Activated naive CD4-positive, alpha-beta T cell treated with anti-CD3 and anti-CD28 coated beads, Interleukin-2, amount 50 U/mL, for 24 hours (primary cell): ENCODE measurements around the gene FGF21.

Experiments
- H3K27ac Mint-ChIP-seq: one replicate; pipeline ENCODE4 v1.8.0; 2021; ENCODE audit warnings: mild to moderate bottlenecking, mixed read lengths
- H3K27me3 Mint-ChIP-seq: one replicate; pipeline ENCODE4 v1.8.0; 2021; ENCODE audit warnings: mixed read lengths
- H3K36me3 Mint-ChIP-seq: one replicate; pipeline ENCODE4 v1.8.0; 2021; ENCODE audit warnings: mixed read lengths
- H3K4me1 Mint-ChIP-seq: one replicate; pipeline ENCODE4 v1.8.0; 2021; ENCODE audit warnings: mixed read lengths
- H3K4me3 Mint-ChIP-seq: one replicate; pipeline ENCODE4 v1.8.0; 2021; ENCODE audit warnings: mild to moderate bottlenecking, mixed read lengths
- H3K9me3 Mint-ChIP-seq: one replicate; pipeline ENCODE4 v1.8.0; 2021; ENCODE audit warnings: mixed read lengths

Gene FGF21

GRCh38 chr19:48720613-48721296, 34.6 kb upstream of the FGF21 start:
- Mint-ChIP-seq H3K27me3 (no peaks in the 10 kb centered on the region), H3K9me3 (peaks cover 11% of the 10 kb centered on the region), H3K4me1 (peaks cover 24% of the 10 kb centered on the region), H3K4me3 (peak overlapping the region; percentile 89), H3K27ac (peak overlapping the region; percentile 78), H3K36me3 (peaks cover 3% of the 10 kb centered on the region)

GRCh38 chr19:48722196-48722708, 33.1 kb upstream of the FGF21 start:
- peaks cover 7% of the 10 kb centered on the region for H3K36me3 Mint-ChIP-seq
- no peaks in the 10 kb centered on the region for H3K27me3 Mint-ChIP-seq
- H3K4me3 Mint-ChIP-seq, result no peak overlapping the region
- H3K27ac Mint-ChIP-seq, result no peak overlapping the region
- H3K9me3 Mint-ChIP-seq, result peaks cover 11% of the 10 kb centered on the region
- peaks cover 33% of the 10 kb centered on the region for H3K4me1 Mint-ChIP-seq

- peak overlapping the region; percentile 75 for H3K4me3 Mint-ChIP-seq
- H3K27me3 Mint-ChIP-seq, result no peaks in the 10 kb centered on the region
- H3K4me1 Mint-ChIP-seq, result peaks cover 33% of the 10 kb centered on the region
- peaks cover 11% of the 10 kb centered on the region for H3K9me3 Mint-ChIP-seq
- H3K36me3 Mint-ChIP-seq, result peaks cover 7% of the 10 kb centered on the region
- H3K27ac Mint-ChIP-seq, result peak overlapping the region; percentile 94
Measured at GRCh38 chr19:48724796-48725753, 30.2 kb upstream of the FGF21 start.

- Mint-ChIP-seq H3K36me3 (peaks cover 7% of the 10 kb centered on the region), H3K4me1 (peaks cover 21% of the 10 kb centered on the region), H3K27me3 (no peaks in the 10 kb centered on the region), H3K27ac (peak overlapping the region; percentile 43), H3K9me3 (peaks cover 11% of the 10 kb centered on the region), H3K4me3 (peak overlapping the region; percentile 15)
Measured at GRCh38 chr19:48726556-48726955, 28.8 kb upstream of the FGF21 start.

- Mint-ChIP-seq H3K4me3 (no peak overlapping the region), H3K27me3 (no peaks in the 10 kb centered on the region), H3K9me3 (peaks cover 11% of the 10 kb centered on the region), H3K36me3 (peaks cover 7% of the 10 kb centered on the region), H3K4me1 (peaks cover 21% of the 10 kb centered on the region), H3K27ac (no peak overlapping the region)
Measured at GRCh38 chr19:48728911-48729664, 26.2 kb upstream of the FGF21 start.

- Mint-ChIP-seq H3K36me3 (peaks cover 2% of the 10 kb centered on the region), H3K27me3 (no peaks in the 10 kb centered on the region), H3K9me3 (no peaks in the 10 kb centered on the region), H3K27ac (no peak overlapping the region), H3K4me1 (peaks cover 6% of the 10 kb centered on the region), H3K4me3 (no peak overlapping the region)
Measured at GRCh38 chr19:48731452-48731851, 23.9 kb upstream of the FGF21 start.

GRCh38 chr19:48734625-48735024, 20.7 kb upstream of the FGF21 start:
- Mint-ChIP-seq H3K4me1 (no peaks in the 10 kb centered on the region), H3K9me3 (no peaks in the 10 kb centered on the region), H3K36me3 (no peaks in the 10 kb centered on the region), H3K27me3 (no peaks in the 10 kb centered on the region), H3K4me3 (no peak overlapping the region), H3K27ac (peak overlapping the region; percentile 52)

- peak overlapping the region; percentile 52 for H3K27ac Mint-ChIP-seq
- H3K27me3 Mint-ChIP-seq, result no peaks in the 10 kb centered on the region
- no peak overlapping the region for H3K4me3 Mint-ChIP-seq
- no peaks in the 10 kb centered on the region for H3K36me3 Mint-ChIP-seq
- H3K4me1 Mint-ChIP-seq, result peaks cover 3% of the 10 kb centered on the region
- H3K9me3 Mint-ChIP-seq, result no peaks in the 10 kb centered on the region
Measured at GRCh38 chr19:48735031-48735615, 20.2 kb upstream of the FGF21 start.

- no peaks in the 10 kb centered on the region for H3K9me3 Mint-ChIP-seq
- H3K27ac Mint-ChIP-seq, result peak overlapping the region; percentile 65
- H3K4me3 Mint-ChIP-seq, result no peak overlapping the region
- H3K4me1 Mint-ChIP-seq, result peaks cover 9% of the 10 kb centered on the region
- H3K27me3 Mint-ChIP-seq, result no peaks in the 10 kb centered on the region
- H3K36me3 Mint-ChIP-seq, result no peaks in the 10 kb centered on the region
Measured at GRCh38 chr19:48737360-48737998, 17.8 kb upstream of the FGF21 start.

- no peaks in the 10 kb centered on the region for H3K36me3 Mint-ChIP-seq
- H3K9me3 Mint-ChIP-seq, result no peaks in the 10 kb centered on the region
- peaks cover 9% of the 10 kb centered on the region for H3K4me1 Mint-ChIP-seq
- no peaks in the 10 kb centered on the region for H3K27me3 Mint-ChIP-seq
- H3K27ac Mint-ChIP-seq, result peak overlapping the region; percentile 51
- peak overlapping the region; percentile 68 for H3K4me3 Mint-ChIP-seq
Measured at GRCh38 chr19:48738557-48739403, 16.5 kb upstream of the FGF21 start.

GRCh38 chr19:48739404-48740163, 15.7 kb upstream of the FGF21 start:
- Mint-ChIP-seq H3K4me3 (no peak overlapping the region), H3K27me3 (peaks cover 2% of the 10 kb centered on the region), H3K36me3 (no peaks in the 10 kb centered on the region), H3K27ac (no peak overlapping the region), H3K4me1 (peaks cover 9% of the 10 kb centered on the region), H3K9me3 (no peaks in the 10 kb centered on the region)

GRCh38 chr19:48740164-48740972, 15.0 kb upstream of the FGF21 start, which contains the start of gene RASIP1:
RASIP1 (minus strand) TSS chr19:48740610; CDS start chr19:48740282, 328 bp downstream.
- no peaks in the 10 kb centered on the region for H3K36me3 Mint-ChIP-seq
- no peak within 1 kb of the TSS for H3K27ac Mint-ChIP-seq
- H3K27me3 Mint-ChIP-seq, result peaks cover 4% of the 10 kb centered on the region
- peaks cover 9% of the 10 kb centered on the region for H3K4me1 Mint-ChIP-seq
- H3K4me3 Mint-ChIP-seq, result no peak within 1 kb of the TSS
- H3K9me3 Mint-ChIP-seq, result no peaks in the 10 kb centered on the region
